ENCODE data around the gene BSND.
A peak's percentile ranks its signal among the peaks of the same experiment; 100 is the strongest.

The BSND gene

GRCh38 chr1:54994355-54994990 lies 4.3 kb upstream of the BSND start:
- DNase-seq (ENCODE audit: low read depth), result no peak

DNA sequence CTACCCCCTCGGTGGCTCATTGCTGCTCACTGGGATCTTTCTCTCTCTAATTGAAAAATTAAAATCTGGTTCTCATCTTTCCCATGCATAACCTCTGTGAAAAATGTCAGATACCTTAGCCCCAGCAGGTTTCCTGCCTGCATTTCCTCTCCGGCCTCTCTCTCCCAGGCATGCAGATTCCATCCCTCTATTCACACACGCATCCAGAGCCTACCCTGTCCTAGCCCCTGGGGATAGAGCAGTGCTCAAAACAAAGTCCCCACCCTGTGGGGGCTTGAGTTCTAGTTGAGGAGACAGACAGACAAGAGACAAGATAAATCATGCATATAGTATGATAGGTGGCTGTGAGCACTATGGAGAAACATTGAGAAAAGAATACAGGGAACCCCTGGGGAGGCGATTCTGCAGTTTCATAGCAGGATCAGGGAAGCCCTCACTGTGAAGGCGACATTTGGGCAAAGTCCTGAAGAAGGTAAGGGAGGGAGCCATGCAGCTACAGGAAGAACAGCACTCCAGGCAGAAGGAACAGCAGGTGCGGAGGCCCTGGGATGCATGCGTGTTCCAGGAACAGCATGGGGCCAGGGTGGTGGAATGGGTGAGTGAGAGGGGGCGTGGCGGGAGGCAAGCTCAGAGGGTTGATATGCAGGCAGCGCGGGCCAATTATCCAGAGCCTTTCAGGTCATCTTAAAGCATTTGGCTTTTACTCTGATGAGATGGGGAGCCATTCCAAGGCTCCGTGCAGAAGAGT lies 3.5 kb upstream of the BSND start:
- DNase-seq (ENCODE audit: low read depth), result no peak

GRCh38 chr1:54995835-54996234 lies 2.9 kb upstream of the BSND start:
- peak; percentile 16 for DNase-seq (ENCODE audit: low read depth)

GRCh38 chr1:54996359-54996868 lies 2.3 kb upstream of the BSND start:
- DNase-seq (ENCODE audit: low read depth), result peak; percentile 82

DNA sequence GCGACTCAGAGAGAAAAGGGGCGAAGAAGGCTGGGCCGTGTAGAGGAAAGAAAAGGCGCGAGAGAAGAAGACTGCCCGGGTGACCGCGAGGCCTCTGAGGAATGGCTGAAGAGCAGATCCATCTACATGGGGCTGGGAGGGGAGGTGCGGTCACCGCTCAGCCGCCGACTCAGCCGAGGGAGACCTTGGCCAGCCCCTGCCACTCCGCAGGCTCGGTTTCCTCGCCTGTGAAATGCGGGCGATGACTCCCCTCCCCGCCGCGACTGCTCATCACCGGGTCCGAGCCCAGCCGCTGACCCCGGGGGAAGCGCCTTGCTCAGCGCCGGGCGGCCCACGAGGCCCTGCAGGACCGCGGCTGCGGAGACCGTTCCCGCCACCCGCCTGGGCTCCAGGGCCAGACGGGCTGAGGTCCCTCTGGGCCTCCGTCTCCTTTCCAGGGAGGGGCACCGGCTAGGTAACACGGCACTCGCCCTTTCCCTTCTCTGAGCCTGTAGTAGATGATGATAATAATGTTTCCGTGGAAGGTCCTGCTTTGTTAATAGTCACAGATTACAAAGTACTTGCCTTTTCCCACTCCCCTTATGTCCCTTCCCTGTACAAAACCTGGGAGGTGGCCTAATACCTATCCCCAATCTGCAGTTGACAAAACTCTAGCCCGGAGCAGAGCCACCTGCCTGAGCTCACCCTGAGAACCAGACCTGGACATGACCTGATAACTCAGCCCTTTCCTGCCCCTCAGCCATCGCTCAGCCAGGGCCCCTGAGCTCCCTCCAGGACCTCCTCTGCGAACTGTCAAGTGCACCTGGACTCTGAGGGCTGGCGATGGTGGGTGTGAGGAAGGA lies 1.6 kb upstream of the BSND start:
- no peak for DNase-seq (ENCODE audit: low read depth)

- DNase-seq (ENCODE audit: low read depth), result no peak
These were observed 1.1 kb upstream of the BSND start for GRCh38 chr1:54997711-54997986.

DNA sequence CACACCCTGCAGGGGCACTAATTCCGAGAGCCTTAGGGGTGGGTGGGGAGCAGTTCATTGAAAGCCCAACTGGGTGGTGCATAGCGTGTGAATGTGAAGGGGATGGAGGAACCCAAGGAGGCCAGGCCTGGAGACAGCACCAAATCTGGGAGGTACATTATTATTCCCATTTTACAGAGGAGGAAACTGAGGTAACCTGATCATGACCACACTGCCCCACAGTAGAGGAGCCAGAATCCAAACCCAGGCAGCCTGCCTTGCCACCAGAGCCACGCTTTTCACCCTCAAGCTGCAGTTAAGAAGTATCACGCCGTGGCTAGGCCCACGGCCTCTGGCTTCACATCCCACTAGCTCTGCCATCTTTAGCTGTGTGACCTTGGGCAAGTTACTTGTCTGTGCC lies 633 bp upstream of the BSND start:
- DNase-seq (ENCODE audit: low read depth), result no peak

DNA sequence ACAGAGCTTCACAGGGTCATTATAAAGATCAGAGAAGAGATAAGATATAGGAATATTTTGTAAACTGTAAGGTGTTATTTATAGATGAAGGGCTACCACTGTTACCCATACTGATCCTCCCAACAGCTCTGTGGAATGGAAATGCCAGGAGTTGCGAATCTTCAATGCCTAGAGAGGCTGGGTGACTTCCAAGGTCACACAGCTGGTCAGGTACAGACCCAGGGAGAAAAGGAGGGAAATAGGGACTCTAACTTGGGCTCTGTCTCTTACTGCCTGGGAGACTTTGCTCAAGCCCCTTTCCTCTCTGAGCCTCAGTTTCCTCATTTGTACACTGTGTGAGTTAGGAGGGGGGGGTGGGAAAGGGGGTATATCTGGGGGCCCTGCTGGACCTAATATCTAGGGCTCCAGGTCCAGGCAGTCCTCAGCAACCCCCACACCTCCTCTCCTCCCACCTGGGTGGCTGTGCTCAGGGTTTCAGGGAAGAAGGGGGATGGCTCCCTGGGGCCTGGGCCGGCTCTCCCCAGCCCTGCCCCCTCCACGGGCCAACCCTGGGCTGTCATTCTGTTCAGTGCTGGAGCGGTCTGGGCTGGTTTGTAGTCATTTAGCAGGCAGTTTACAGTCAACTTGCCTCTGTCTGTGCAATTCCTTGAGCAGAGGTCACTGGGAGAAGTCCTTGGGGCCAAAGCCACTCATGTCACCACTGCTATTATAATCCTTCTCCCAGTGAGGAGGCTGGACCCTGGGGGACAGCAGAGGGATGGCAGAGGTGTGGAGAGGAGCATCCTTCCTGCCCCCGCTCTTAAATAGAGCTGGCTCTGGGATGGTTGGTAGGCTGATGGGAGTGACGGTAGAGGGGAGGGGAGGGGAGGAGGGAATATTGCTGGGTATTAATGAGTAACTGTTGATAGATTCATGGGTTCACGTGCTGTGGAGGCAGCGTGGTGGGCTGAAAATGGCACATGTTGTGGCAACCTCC lies 1.7 kb downstream of the BSND start:
- no peak for DNase-seq (ENCODE audit: low read depth)

DNA sequence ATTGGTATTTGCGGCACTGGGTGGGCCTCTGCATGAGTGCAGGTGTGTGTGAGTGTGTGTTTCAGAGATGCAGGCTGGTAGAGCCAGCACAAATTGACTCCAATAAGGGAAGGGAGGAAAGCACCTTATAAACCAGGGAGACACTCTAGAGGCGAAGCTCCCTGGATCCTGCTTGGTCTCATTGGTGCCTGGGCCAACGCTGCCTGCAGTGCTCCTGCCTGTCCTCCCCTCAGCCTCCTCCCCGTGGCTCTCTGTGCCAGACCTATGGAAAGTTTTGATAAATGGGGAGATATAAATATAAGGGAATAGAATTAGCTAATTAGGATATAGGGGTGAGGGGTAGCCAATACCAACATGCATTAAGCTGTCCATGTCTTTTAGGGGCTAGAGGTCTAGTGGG lies 2.6 kb downstream of the BSND start:
- DNase-seq (ENCODE audit: low read depth), result no peak

- no peak for DNase-seq (ENCODE audit: low read depth)
These were observed 4.0 kb downstream of the BSND start for GRCh38 chr1:55002686-55003085.

DNA sequence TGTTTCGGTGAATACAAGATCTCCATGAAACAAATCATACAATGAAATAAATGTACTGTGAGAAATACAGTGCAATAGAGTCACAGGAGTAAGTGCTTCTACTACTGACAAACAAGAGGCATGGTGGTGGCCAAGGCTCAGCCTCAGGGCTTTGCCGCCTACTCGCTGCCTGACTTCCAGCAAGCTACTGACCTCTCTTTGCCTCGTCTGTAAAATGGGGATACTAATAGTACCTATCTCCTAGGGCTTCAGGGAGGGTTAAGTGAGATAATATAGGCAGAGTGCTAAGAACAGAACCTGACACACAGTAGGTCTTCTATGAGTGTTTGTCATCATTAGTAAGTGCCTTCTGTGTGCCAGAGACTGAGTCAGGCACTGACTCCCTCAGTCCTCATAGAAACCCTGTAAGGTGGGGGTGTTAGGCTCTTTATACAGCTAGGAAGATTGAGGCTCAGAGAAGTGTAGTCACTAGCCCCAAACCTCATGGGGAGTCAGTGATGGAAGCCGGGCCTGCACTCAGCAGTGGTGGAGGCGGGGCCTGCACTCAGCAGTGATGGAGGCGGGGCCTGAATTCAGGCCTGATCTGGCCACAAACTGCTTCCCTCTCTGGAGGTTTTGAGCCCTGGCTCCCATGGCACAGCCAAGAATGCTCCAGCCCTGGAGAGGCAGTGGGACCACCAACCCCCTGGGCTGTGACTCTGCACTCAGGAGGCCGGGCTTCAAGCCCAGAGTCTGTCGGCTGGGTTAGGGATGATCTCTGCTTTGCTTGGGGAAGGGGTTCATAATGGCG lies 6.8 kb downstream of the BSND start:
- no peak for DNase-seq (ENCODE audit: low read depth)

GRCh38 chr1:55006931-55007330 lies 8.2 kb downstream of the BSND start:
- DNase-seq (ENCODE audit: low read depth), result no peak

- no peak for DNase-seq (ENCODE audit: low read depth)
These were observed 8.9 kb downstream of the BSND start for GRCh38 chr1:55007625-55008024.

- no peak for DNase-seq (ENCODE audit: low read depth)
These were observed 11.6 kb downstream of the BSND start for GRCh38 chr1:55010194-55010886.

DNA sequence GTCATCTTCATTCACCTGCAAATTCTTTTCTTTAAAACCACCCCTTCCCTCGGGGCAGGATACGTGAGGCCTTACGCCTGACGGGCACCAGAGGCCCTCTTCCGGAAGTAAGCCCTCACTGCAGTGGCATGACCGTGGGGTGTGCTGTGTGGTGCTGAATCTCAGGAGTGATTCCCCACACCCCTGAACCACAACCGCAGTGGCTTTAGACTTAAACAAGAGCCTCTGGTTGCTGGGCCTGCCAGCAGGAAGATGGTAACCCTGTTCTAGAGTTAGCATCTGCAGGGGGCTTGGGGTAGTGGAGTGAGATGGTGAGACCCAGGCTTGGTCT lies 12.1 kb downstream of the BSND start:
- no peak for DNase-seq (ENCODE audit: low read depth)

DNA sequence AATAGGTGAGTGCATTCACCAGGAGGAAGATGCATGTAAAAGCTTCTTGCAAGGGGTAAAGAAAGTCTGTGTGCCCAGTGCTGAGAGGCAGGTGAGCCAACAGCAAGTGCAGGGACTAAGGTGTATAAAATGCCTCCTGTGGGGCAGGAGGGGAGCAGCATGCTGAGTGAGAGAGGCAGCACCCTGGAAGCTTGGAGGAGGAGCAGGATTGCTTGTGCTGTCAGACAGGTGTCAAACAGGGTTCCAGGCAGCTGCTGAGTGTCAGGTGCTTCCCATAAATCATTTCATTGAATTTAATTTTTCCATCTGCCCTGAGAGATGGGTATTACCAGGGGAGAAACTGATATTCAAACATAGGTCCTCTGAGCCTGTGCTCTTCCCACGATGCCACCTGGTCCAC lies 13.9 kb downstream of the BSND start:
- no peak for DNase-seq (ENCODE audit: low read depth)

DNA sequence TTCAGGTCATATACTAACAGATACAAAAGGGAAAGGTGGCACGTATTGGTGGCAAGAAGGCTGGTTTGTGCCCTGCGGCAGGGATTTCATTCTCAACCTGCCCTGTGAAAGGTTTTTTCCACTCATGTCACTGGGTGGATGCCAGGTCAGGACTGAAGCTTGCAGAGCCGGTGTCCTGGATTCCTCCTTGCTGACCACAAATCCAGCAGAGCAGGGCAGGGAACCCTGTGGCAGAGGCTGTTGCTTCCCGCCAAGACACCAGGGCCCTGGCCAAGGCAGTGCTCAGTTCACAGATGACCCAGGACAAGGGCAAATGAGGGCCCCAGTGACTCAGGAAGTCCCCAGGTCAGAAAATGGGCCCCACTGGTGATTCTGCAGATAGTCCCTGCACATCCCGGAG lies 16.4 kb downstream of the BSND start:
- DNase-seq (ENCODE audit: low read depth), result no peak

GRCh38 chr1:55015731-55016620 lies 17.2 kb downstream of the BSND start:
- DNase-seq (ENCODE audit: low read depth), result no peak

DNA sequence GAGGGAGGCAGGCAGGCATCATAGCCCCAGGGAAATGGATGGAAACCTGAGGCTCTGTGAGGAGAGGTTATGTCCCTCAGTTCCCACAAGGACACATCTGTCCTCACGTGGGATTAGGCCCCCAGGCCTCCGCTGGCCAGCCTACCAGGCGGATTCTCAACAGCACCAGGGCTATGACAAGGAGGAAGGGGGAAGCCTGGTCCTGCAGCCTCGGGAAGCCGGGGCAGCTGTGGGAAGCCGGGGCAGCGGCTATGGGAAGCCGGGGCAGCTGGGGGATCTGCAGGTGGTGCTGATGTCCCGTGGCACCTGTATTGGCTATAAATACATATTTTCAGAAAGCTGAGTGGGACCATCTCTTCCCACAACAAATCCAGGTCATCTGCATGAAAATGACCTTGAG lies 19.7 kb downstream of the BSND start:
- DNase-seq (ENCODE audit: low read depth), result no peak
